ENCODE results near the gene C1QTNF8.
"Not testable (repeated sequence)": the region's sequence is repeated elsewhere in the genome, so short reads cannot be mapped to it uniquely, and the experiment has no call there.

C1QTNF8 gene

GRCh38 chr16:1091992-1092552, 4.0 kb downstream of the C1QTNF8 start:
- no peak for DNase-seq

- DNase-seq: no peak
These were observed 5.1 kb downstream of the C1QTNF8 start for GRCh38 chr16:1090620-1091587.

GRCh38 chr16:1089822-1090619, 6.0 kb downstream of the C1QTNF8 start:
- DNase-seq: no peak

- DNase-seq: no peak
These were observed 6.6 kb downstream of the C1QTNF8 start for GRCh38 chr16:1089439-1089821.

- DNase-seq: no peak
These were observed 7.5 kb downstream of the C1QTNF8 start for GRCh38 chr16:1088295-1089170.

GRCh38 chr16:1086443-1086842, 9.6 kb downstream of the C1QTNF8 start:
- not testable (repeated sequence) for DNase-seq

- DNase-seq: no peak
These were observed 11.1 kb downstream of the C1QTNF8 start for GRCh38 chr16:1084971-1085370.

GRCh38 chr16:1082952-1083675, 12.9 kb downstream of the C1QTNF8 start:
- DNase-seq: no peak

- DNase-seq: no peak
These were observed 13.6 kb downstream of the C1QTNF8 start for GRCh38 chr16:1082266-1082951.

- DNase-seq: no peak
These were observed 14.2 kb downstream of the C1QTNF8 start for GRCh38 chr16:1081734-1082265.

- no peak for DNase-seq
These were observed 15.0 kb downstream of the C1QTNF8 start for GRCh38 chr16:1080801-1081733.

GRCh38 chr16:1079786-1080525, 16.1 kb downstream of the C1QTNF8 start:
- no peak for DNase-seq

GRCh38 chr16:1079341-1079740, 16.7 kb downstream of the C1QTNF8 start:
- DNase-seq: no peak

GRCh38 chr16:1078579-1079021, 17.4 kb downstream of the C1QTNF8 start:
- DNase-seq: no peak

- DNase-seq: no peak
These were observed 18.0 kb downstream of the C1QTNF8 start for GRCh38 chr16:1077877-1078578.

GRCh38 chr16:1076801-1077576, 19.1 kb downstream of the C1QTNF8 start:
- no peak for DNase-seq

GRCh38 chr16:1075546-1075945, 20.5 kb downstream of the C1QTNF8 start:
- no peak for DNase-seq

- DNase-seq: no peak
These were observed 21.7 kb downstream of the C1QTNF8 start for GRCh38 chr16:1074379-1074649.
